HG02678 (cell line): ENCODE measurements around the gene DRG2.

ENCODE experiments used
- ATAC-seq: cut with Tn5 transposase; IDR thresholded peaks from one replicate; pipeline ENCODE4 v1.9.1; 2021; ENCODE audit warnings: mild to moderate bottlenecking, moderate library complexity; ENCODE audit not compliant: unreplicated experiment

DRG2 gene

DNA sequence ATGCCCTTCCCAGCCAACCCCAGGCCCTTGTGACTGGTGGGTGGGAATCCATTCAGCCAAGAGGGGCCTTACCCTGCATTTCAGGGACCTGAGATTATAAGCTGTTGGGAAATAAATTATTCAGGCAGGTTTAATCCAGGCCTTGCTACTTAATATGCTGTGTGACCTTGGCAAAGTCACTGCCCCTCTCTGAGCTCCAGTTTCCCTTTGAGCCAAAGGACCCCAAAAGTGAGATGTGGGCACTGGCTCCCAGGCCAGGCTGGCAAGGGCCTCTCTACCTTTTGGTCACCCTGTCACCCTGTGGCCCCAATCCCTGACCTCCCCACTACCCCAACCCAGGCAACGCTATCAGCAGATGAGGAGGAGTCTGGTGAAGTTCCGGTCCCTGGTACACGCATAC is 54.7 kb downstream of the DRG2 start:
- no peak for ATAC-seq

DNA sequence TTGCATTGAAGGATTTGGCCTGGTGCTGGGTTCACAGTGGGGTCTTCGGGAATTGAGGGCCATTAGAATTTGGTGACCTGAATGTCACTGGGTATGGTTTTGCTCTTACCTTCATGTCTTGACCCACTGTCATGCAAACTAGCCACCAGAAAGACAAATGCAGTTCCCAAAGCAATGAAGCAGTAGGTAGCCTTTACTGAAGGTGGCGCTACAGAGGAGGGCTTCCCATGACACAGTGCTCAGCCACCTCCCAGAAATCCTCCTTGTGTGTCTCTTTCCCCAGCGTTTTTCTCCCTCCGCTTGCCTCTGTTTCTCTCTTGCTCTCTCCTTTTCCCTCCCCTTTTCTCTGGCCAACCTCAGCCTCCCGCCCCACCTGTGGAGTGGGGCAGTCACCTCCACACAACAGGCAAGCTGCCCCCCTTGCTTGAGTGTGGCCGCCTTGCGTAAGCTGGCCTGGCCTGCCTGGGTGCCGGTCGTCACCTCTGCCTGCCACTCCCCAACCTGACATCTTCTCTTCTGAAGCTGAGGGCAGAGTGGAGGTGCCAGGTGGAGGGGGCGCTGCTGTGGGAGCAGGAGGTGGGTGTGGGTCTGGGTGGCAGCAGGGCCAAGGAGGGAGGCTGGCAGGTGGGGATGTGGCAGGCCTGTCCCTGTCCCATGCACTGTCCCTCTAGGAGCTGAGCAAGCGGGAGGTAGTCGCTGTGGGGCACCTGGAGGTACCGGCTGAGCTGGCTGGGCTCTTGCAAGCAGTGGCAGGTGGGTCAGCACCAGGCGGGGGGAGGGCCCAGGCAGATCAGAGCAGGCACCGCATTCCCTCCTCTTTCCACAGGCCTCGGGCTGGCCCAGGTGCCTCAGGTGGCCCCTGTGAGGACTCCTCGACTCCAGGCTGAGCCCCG is 55.5 kb downstream of the DRG2 start:
- no peak for ATAC-seq

DNA sequence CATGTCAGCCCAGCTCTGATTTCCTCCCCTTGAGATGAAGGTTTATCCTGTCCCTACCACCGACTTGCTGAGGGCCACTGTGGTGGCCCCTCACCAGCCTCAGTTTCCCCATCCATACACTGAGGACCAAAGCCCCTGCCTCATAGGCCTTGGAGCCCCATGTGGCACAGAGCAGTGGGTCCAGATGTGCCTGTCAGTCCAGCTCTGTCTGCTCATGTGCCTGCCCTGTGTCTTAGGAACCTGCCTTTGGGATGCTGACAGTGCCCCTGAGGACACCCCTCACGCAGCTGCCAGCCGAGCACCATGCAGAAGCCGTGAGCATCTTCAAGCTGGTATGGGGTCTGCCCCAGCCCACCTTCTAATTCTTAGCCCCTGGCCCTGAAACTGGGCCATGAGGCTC is 56.5 kb downstream of the DRG2 start:
- ATAC-seq, result no peak

DNA sequence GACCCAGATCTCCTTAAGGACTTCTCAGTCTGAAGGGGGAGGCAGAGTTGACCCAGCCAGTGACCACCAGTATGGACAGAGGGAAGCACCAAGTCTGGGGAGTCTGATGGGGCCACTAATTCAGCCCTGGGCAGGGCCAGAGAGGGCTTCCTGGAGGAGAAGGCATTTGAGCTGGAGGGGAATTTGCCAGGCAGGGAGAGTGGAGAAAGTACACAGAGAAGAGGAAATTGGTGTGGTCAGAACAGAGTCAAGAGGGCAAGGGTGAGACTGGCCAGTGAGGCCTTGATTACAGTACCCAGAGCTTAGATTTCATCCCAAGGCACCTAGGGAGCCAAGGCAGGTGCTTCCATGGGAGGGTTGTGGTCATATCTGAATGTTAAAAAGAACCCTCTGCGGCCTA is 57.1 kb downstream of the DRG2 start:
- no peak for ATAC-seq

DNA sequence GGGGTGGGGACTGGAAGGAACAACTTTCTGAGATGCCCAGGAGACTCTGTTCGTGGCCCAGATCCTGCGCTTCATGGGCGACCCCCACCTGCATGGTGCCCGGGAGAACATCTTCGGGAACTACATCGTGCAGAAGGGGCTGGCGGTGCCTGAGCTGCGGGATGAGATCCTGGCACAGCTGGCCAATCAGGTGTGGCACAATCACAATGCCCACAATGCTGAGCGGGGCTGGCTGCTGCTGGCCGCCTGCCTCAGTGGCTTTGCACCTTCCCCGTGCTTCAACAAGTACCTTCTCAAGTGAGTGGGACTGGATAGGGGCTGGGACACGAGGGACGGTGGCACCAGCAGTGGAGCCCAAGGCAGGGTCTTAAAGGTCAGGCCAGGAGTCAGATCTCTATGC is 58.1 kb downstream of the DRG2 start:
- no peak for ATAC-seq

DNA sequence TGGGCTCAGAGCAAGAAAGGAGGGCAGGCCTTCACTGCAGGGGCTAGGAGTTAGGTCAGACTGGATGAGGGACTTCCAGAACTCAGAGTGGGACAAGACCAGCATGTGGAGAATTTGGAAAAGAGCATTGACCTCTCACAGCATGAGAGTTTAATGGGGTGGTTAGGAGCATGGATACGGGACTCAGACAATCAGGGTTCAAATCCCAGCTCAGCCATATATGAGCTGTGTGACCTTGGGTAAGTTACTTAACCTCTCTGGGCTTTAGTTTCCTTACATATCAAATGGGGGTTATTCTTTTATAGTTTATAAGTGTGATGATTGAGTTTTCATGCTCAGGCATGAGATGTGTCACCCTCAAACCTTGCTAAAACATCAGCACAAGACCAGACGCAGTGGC is 58.5 kb downstream of the DRG2 start:
- no peak for ATAC-seq

DNA sequence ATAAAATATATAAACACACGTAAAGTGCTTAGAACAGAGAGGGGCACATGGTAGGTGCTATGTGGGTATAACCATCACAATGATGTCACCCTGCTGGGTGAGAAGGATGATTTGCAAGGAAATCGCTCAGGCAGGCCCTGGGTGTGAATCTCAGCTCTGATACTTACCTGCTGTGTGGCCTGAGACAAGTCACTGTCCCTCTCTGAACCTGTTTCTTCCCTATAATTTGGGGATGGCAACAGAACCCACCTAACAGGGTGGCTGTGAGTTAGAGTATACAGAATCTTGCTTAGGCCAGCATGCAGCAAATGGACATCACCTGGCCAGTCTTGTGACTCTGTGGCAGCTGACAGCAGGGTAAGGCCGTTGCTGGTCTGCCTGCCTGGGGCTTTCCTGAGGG is 59.2 kb downstream of the DRG2 start:
- ATAC-seq, result no peak

DNA sequence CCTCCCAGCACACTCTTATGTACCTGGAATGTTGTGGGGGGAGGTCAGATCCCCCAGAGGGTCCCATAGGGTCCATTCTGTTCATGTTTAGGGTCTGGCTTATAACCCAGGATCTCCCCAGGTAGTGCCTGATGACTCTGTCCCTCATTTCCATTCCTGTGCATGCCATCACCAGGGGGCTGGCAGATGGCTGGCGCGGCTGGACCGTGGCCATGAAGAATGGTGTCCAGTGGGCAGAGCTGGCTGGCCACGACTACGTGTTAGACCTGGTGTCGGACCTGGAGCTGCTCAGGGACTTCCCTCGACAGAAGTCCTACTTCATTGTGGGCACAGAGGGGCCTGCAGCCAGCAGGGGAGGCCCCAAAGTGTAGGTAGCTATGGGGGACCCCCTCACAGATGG is 60.8 kb downstream of the DRG2 start:
- ATAC-seq, result no peak

DNA sequence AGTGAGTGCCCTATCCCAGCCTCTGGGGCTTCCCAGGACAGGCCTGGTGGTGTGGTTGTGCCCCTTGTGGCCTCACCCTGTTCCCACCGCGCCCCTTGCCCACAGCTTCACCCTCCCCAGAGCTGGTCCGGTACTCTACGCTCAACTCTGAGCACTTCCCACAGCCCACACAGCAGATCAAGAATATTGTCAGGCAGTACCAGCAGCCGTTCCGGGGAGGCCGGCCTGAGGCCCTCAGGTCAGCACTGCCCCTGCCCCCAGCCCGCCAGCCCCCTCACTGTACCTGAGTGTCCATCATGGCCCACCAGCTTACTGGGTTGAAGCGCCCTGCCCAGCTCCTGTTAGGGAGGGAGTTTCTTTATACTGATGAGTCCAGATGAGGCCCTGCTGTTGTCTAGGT is 63.5 kb downstream of the DRG2 start:
- no peak for ATAC-seq

DNA sequence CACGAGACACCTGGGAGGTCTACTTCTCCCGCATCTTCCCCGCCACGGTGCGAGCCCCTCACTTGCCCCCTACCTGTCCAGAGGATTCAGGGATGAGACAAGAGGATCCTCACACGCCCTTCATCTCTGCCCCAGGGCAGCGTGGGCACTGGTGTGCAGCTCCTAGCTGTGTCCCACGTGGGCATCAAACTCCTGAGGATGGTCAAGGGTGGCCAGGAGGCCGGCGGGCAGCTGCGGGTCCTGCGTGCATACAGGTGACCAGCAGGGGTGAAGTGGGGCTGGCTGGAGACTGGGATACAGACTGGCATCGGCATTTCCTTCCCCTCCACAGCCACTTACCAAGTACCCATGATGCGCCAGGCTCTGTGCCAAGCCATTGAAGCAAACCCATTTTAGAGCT is 67.4 kb downstream of the DRG2 start:
- no peak for ATAC-seq

DNA sequence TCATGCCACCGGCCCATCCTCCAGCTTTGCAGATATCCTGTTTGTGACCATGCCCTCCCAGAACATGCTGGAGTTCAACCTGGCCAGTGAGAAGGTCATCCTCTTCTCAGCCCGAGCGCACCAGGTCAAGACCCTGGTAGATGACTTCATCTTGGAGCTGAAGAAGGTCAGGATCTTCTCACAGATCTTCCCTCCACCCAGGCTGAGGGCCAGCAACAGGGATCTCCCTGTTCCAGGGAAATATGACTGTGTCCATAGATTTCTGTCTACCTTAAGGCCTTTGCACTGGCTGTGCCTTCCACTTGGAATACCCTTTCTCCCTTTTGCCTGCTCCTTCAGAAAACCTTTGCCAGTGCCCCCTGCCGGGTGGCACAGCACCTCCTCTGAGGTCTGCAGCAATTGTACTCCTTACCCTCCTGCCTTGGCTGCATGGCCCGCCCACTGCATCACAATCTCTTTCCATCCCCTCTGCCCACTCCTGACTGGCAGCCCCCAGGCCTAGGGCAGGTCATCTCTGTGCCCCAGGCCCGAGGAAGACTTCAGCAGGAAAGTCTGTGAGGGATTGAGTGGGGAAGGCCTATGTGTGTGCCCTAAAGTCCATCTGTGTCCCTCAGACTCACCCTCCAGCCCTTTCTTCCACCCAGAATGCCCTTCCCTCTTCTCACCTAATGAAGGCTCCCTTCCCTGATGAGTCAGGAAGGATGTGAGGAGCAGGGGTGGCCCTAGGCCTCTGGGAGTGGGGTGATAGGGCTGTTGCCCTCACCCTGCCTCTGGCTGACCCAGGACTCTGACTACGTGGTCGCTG is 68.6 kb downstream of the DRG2 start:
- ATAC-seq, result no peak

DNA sequence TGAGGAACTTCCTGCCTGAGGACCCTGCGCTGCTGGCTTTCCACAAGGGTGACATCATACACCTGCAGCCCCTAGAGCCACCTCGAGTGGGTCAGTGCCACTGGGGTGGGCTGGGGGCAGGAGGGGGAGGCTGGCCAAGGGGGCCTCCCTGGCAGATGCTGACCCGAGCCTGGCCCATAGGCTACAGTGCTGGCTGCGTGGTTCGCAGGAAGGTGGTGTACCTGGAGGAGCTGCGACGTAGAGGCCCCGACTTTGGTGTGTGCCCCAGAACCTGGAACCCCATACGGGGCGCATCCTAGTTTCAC is 69.2 kb downstream of the DRG2 start:
- no peak for ATAC-seq
